Left lung (tissue), 10 donors: ENCODE measurements around the gene PTK7. TPM values are rescaled to one million over a fixed set of nuclear protein-coding genes. Genes with fewer than 3 reads are reported as not detected.

Source experiments
- ATAC-seq: fragments of 200-7000 bp; cut with Tn5 transposase; one replicate; pipeline ENCODE4 v1.9.1; 2020; ENCODE audit warnings: moderate library complexity
- DNase-seq, 4 donors: peaks; one replicate each; pipeline ENCODE4 v3.0.0-alpha.2; 2013 to 2020
- H3K27ac ChIP-seq, 2 donors: fragments of 200-600 bp; sonication (generic) in 1 of 2; one replicate each; pipeline versions ENCODE4 v1.5.0 to v1.8.0; 2020 to 2021
- H3K27me3 ChIP-seq, 2 donors: fragments of 200-600 bp; sonication (generic) in 1 of 2; one replicate each; pipeline versions ENCODE4 v1.5.0 to v1.8.0; 2020 to 2021
- H3K36me3 ChIP-seq, 2 donors: fragments of 200-600 bp; sonication (generic) in 1 of 2; one replicate each; pipeline versions ENCODE4 v1.5.0 to v1.8.0; 2020 to 2021
- H3K4me1 ChIP-seq, 2 donors: fragments of 200-600 bp; one replicate each; pipeline ENCODE4 v1.8.0; 2021
- H3K4me3 ChIP-seq, 2 donors: fragments of 200-600 bp; sonication (generic) in 1 of 2; one replicate each; pipeline versions ENCODE4 v1.5.0 to v1.8.0; 2020 to 2021; ENCODE audit warnings: mild to moderate bottlenecking in 1 of 2
- H3K9me3 ChIP-seq, 2 donors: fragments of 200-600 bp; sonication (generic) in 1 of 2; one replicate each; pipeline versions ENCODE4 v1.5.0 to v1.8.0; 2020 to 2021
- CTCF ChIP-seq, 2 donors: fragments of 200-600 bp; sonication (generic) in 1 of 2; IDR thresholded peaks; one replicate each; pipeline versions ENCODE4 v1.5.0 to v1.8.0; 2021; ENCODE audit warnings: antibody characterized with exemption in 2 of 2
- intact Hi-C, 2 donors: fragments of 100-400 bp; cut with DNase I; formaldehyde crosslinking; loops; one replicate each; pipeline versions ENCODE4 v1.11.2 to v1.14.2; 2022
- polyA plus RNA-seq, 6 donors: library from polyadenylated mRNA; unstranded; fragments of 120-200 nt; gene quantifications; one replicate each; pipeline ENCODE4 v1.2.1, GENCODE V29; 2013; ENCODE audit not compliant: insufficient read length in 6 of 6
- total RNA-seq, 2 donors: library from RNA; stranded (reverse); fragmentation: NEBNext Ultra II Directional; extraction: Animal tissue kit (Norgen Biotek cat#: 25700); gene quantifications; one replicate each; pipeline ENCODE4 v1.2.1, GENCODE V29; 2021
- donor health status: DM: no; HTN: yes; CAD: no.
- donor health status: DM: no; HTN: no; CAD: no.

PTK7 gene
- total and polyA plus RNA-seq, 8 donors = 89.2 to 312 (median 284) TPM

- ATAC-seq (no peak), DNase-seq (no peak)
- no peak overlapping the region for H3K27ac ChIP-seq
- no peak for TF ChIP-seq CTCF (IDR thresholded peaks at IDR 0.05)
- H3K4me3 ChIP-seq = no peak overlapping the region
- H3K4me1 ChIP-seq = peaks cover 20 to 23% of the 10 kb centered on the region in 2 donors
- no peaks in the 10 kb centered on the region for H3K27me3 ChIP-seq
- no peaks in the 10 kb centered on the region for H3K36me3 ChIP-seq
- intact Hi-C loops = loop anchor here in 1 of 2 donors (10.0 kb wide), 1 partner anchor 52 kb away; the partner anchor contains the start of gene PTK7
- no peaks in the 10 kb centered on the region for H3K9me3 ChIP-seq
Observed at GRCh38 chr6:43127180-43127579, 51.1 kb downstream of the PTK7 start.

- Histone ChIP-seq H3K36me3 (no peaks in the 10 kb centered on the region), H3K27me3 (no peaks in the 10 kb centered on the region), H3K27ac (no peak overlapping the region), H3K4me1 (peaks cover 19 to 23% of the 10 kb centered on the region in 2 donors), H3K4me3 (no peak overlapping the region), H3K9me3 (no peaks in the 10 kb centered on the region)
- TF ChIP-seq CTCF (IDR thresholded peaks at IDR 0.05) = no peak
- intact Hi-C loops = loop anchor here in 1 of 2 donors (10.0 kb wide), 1 partner anchor 53 kb away; the partner anchor contains the start of gene PTK7
- DNase-seq (peak in 2 of 4 donors; percentile 69 to 77), ATAC-seq (no peak)
Observed at GRCh38 chr6:43127877-43128276, 51.8 kb downstream of the PTK7 start.

- Histone ChIP-seq H3K4me3 (no peak overlapping the region), H3K27me3 (no peaks in the 10 kb centered on the region), H3K27ac (no peak overlapping the region), H3K4me1 (peaks cover 15 to 16% of the 10 kb centered on the region in 2 donors), H3K9me3 (no peaks in the 10 kb centered on the region), H3K36me3 (no peaks in the 10 kb centered on the region)
- intact Hi-C loops = loop anchor here in 1 of 2 donors (10.0 kb wide), 1 partner anchor 54 kb away; the partner anchor contains the start of gene PTK7
- ATAC-seq (peak; percentile 6), DNase-seq (no peak)
- no peak for TF ChIP-seq CTCF (IDR thresholded peaks at IDR 0.05)
Observed at GRCh38 chr6:43128926-43129325, 52.8 kb downstream of the PTK7 start.

GRCh38 chr6:43129434-43130194, 53.5 kb downstream of the PTK7 start:
- no peak for DNase-seq
- intact Hi-C loops = loop anchor here in 1 of 2 donors (10.0 kb wide), 1 partner anchor 55 kb away; the partner anchor contains the start of gene PTK7

More at GRCh38 chr6:43129434-43130194, 53.5 kb downstream of the PTK7 start:
- H3K9me3 ChIP-seq = no peaks in the 10 kb centered on the region
- ATAC-seq = peak; percentile 76
- no peaks in the 10 kb centered on the region for H3K36me3 ChIP-seq
- peak; percentile 28 to 29 for TF ChIP-seq CTCF (IDR thresholded peaks at IDR 0.05)
- no peak overlapping the region for H3K27ac ChIP-seq
- H3K4me3 ChIP-seq = no peak overlapping the region
- peaks cover 9 to 16% of the 10 kb centered on the region in 2 donors for H3K4me1 ChIP-seq
- no peaks in the 10 kb centered on the region for H3K27me3 ChIP-seq
